IMR-90 (cell line): ENCODE data around the gene ZNF300. TPM values are rescaled to one million over a fixed set of nuclear protein-coding genes. Genes with fewer than 3 reads are reported as not detected.

Experiments used
- ATAC-seq: fragments of 200-7000 bp; cut with Tn5 transposase; 2 replicates; pipeline ENCODE4 v1.9.1; 2020; ENCODE audit warnings: low read depth, mild to moderate bottlenecking, moderate library complexity
- BruUV-seq: library from RNA; stranded (reverse); fragments of 400-500 nt; replicated peaks from 2 replicates; lab custom pipeline; 2021; lab: Mats Ljungman, UMichigan
- CTCF ChIA-PET: fragments of 300-600 bp; formaldehyde crosslinking; extraction: SDS; loops from one replicate; lab custom pipeline; 2021; ENCODE audit warnings: antibody characterized with exemption; lab: Yijun Ruan, JAX
- POLR2A ChIA-PET: fragments of 300-600 bp; sonication (Branson Sonifier 250); formaldehyde crosslinking; loops from one replicate; lab custom pipeline; 2022; ENCODE audit warnings: antibody characterized with exemption; ENCODE audit not compliant: unreplicated experiment; lab: Charles Lee
- DNase-seq: peaks from one replicate; pipeline ENCODE4 v3.0.0; 2013
- H2AFZ ChIP-seq: replicated peaks from 2 replicates; pipeline ENCODE3; 2013; ENCODE audit warnings: low read length, mild to moderate bottlenecking; ENCODE audit not compliant: poor library complexity
- H2AK5ac ChIP-seq: 2 replicates; pipeline ENCODE4 v1.6.1; 2013; ENCODE audit warnings: low read depth, low read length, inconsistent platforms
- H2AK9ac ChIP-seq: replicated peaks from 2 replicates; pipeline ENCODE3; 2013; ENCODE audit warnings: mild to moderate bottlenecking, low read depth, low read length, moderate library complexity; ENCODE audit not compliant: poor library complexity
- H2BK120ac ChIP-seq: 2 replicates; pipeline ENCODE4 v1.6.1; 2013; ENCODE audit warnings: low read depth, low read length, inconsistent platforms
- H2BK15ac ChIP-seq: 3 replicates; pipeline ENCODE4 v1.6.1; 2013; ENCODE audit warnings: low read depth, low read length, inconsistent platforms
- H2BK20ac ChIP-seq: 2 replicates; pipeline ENCODE4 v1.6.1; 2013; ENCODE audit warnings: low read depth, mild to moderate bottlenecking, inconsistent platforms, low read length, moderate library complexity
- H2BK5ac ChIP-seq: 2 replicates; pipeline ENCODE4 v1.6.1; 2013; ENCODE audit warnings: mild to moderate bottlenecking, low read depth, low read length, inconsistent platforms; ENCODE audit not compliant: poor library complexity, severe bottlenecking
- H3K14ac ChIP-seq: replicated peaks from 2 replicates; pipeline ENCODE4 v1.6.1; 2013; ENCODE audit warnings: low read depth, low read length, inconsistent platforms
- H3K18ac ChIP-seq: 2 replicates; pipeline ENCODE4 v1.6.1; 2013; ENCODE audit warnings: low read depth, low read length, control low read depth
- H3K23ac ChIP-seq: 2 replicates; pipeline ENCODE4 v1.6.1; 2013; ENCODE audit warnings: low read depth, low read length, inconsistent platforms
- H3K27ac ChIP-seq: 2 replicates; pipeline ENCODE4 v1.5.1; 2013; ENCODE audit warnings: mild to moderate bottlenecking, control low read depth, low read length; ENCODE audit not compliant: insufficient read depth
- H3K27me3 ChIP-seq: 2 replicates; pipeline ENCODE4 v1.6.1; 2013; ENCODE audit warnings: low read length; ENCODE audit not compliant: control insufficient read depth, insufficient read depth
- H3K36me3 ChIP-seq: 2 replicates; pipeline ENCODE4 v1.6.1; 2013; ENCODE audit warnings: low read length, mixed read lengths; ENCODE audit not compliant: control insufficient read depth, insufficient read depth
- H3K4ac ChIP-seq: 2 replicates; pipeline ENCODE4 v1.6.1; 2013; ENCODE audit warnings: low read depth, low read length, inconsistent platforms
- H3K4me1 ChIP-seq: 2 replicates; pipeline ENCODE4 v1.6.1; 2013; ENCODE audit warnings: low read length, mixed read lengths; ENCODE audit not compliant: control insufficient read depth, insufficient read depth
- H3K4me2 ChIP-seq: 2 replicates; pipeline ENCODE4 v1.6.1; 2013; ENCODE audit warnings: low read depth, mild to moderate bottlenecking, control low read depth, low read length, moderate library complexity
- H3K4me3 ChIP-seq: 2 replicates; pipeline ENCODE4 v1.5.1; 2013; ENCODE audit warnings: low read depth, mild to moderate bottlenecking, control low read depth, low read length, moderate library complexity; ENCODE audit not compliant: insufficient read depth
- H3K56ac ChIP-seq: 2 replicates; pipeline ENCODE4 v1.6.1; 2013; ENCODE audit warnings: low read length, inconsistent platforms; ENCODE audit not compliant: insufficient read depth; ENCODE audit errors: extremely low read depth
- H3K79me1 ChIP-seq, 2 experiments: 2 replicates each; pipeline ENCODE4 v1.6.1; 2013; ENCODE audit warnings: low read length in 2 of 2, inconsistent platforms in 1 of 2, low read depth in 1 of 2
- H3K9ac ChIP-seq: 2 replicates; pipeline ENCODE4 v1.6.1; 2013; ENCODE audit warnings: low read depth, low read length, control low read depth
- H3K9me1 ChIP-seq: 2 replicates; pipeline ENCODE4 v1.6.1; 2013; ENCODE audit warnings: low read length, inconsistent platforms; ENCODE audit not compliant: insufficient read depth
- H3K9me3 ChIP-seq: 2 replicates; pipeline ENCODE4 v1.6.1; 2013; ENCODE audit warnings: low read length; ENCODE audit not compliant: control insufficient read depth, insufficient read depth
- H4K20me1 ChIP-seq: 2 replicates; pipeline ENCODE4 v1.6.1; 2013; ENCODE audit warnings: low read length, inconsistent platforms; ENCODE audit not compliant: insufficient read depth
- H4K5ac ChIP-seq: 2 replicates; pipeline ENCODE4 v1.6.1; 2013; ENCODE audit warnings: mild to moderate bottlenecking, low read depth, low read length, control low read depth
- H4K8ac ChIP-seq, 2 experiments: 2 replicates each; pipeline ENCODE4 v1.6.1; 2013; ENCODE audit warnings: low read depth in 2 of 2, low read length in 2 of 2, control low read depth in 1 of 2, inconsistent platforms in 1 of 2
- H4K91ac ChIP-seq: 2 replicates; pipeline ENCODE4 v1.6.1; 2013; ENCODE audit warnings: low read depth, low read length, inconsistent platforms; ENCODE audit not compliant: insufficient read depth
- BHLHE40 ChIP-seq: fragments of 150-350 bp; IDR thresholded peaks from 2 replicates; pipeline ENCODE4 v1.6.1; 2016; ENCODE audit warnings: mild to moderate bottlenecking, low read depth, low read length
- CEBPB ChIP-seq: IDR thresholded peaks from 2 replicates; pipeline ENCODE4 v1.6.1; 2012; ENCODE audit warnings: low read depth, low read length, improper control_type of control experiment
- CHD1 ChIP-seq: IDR thresholded peaks from 2 replicates; pipeline ENCODE4 v1.6.1; 2012; ENCODE audit warnings: low read depth, low read length, improper control_type of control experiment
- CTCF ChIP-seq: conservative IDR thresholded peaks from 2 replicates; pipeline ENCODE4 v1.5.1; 2012; ENCODE audit warnings: mild to moderate bottlenecking, low read depth, low read length, improper control_type of control experiment
- ELK1 ChIP-seq: fragments of 150-350 bp; IDR thresholded peaks from 2 replicates; pipeline ENCODE4 v1.6.1; 2016; ENCODE audit warnings: low read depth, mild to moderate bottlenecking, low read length, moderate library complexity, borderline replicate concordance
- FOS ChIP-seq: fragments of 150-350 bp; IDR thresholded peaks from 2 replicates; pipeline ENCODE4 v1.6.1; 2016; ENCODE audit warnings: low read depth, low read length
- MAFK ChIP-seq: IDR thresholded peaks from 2 replicates; pipeline ENCODE4 v1.6.1; 2012; ENCODE audit warnings: low read depth, low read length, improper control_type of control experiment
- MAZ ChIP-seq: IDR thresholded peaks from 2 replicates; pipeline ENCODE4 v1.6.1; 2012; ENCODE audit warnings: low read depth, mild to moderate bottlenecking, low read length, improper control_type of control experiment, moderate library complexity, borderline replicate concordance
- MXI1 ChIP-seq: IDR thresholded peaks from 2 replicates; pipeline ENCODE4 v1.6.1; 2012; ENCODE audit warnings: low read depth, mild to moderate bottlenecking, low read length, moderate library complexity, borderline replicate concordance
- NFE2L2 ChIP-seq: fragments of 150-350 bp; IDR thresholded peaks from 2 replicates; pipeline ENCODE4 v1.6.1; 2016; ENCODE audit warnings: low read depth, mild to moderate bottlenecking, low read length
- POLR2A ChIP-seq: IDR thresholded peaks from 2 replicates; pipeline ENCODE4 v1.6.1; 2012; ENCODE audit warnings: mild to moderate bottlenecking, low read depth, low read length
- RAD21 ChIP-seq: IDR thresholded peaks from 2 replicates; pipeline ENCODE4 v1.6.1; 2012; ENCODE audit warnings: low read length, improper control_type of control experiment
- RCOR1 ChIP-seq: IDR thresholded peaks from 2 replicates; pipeline ENCODE4 v1.6.1; 2012; ENCODE audit warnings: mild to moderate bottlenecking, low read length, improper control_type of control experiment; ENCODE audit not compliant: insufficient replicate concordance
- RFX5 ChIP-seq: IDR thresholded peaks from 2 replicates; pipeline ENCODE4 v1.8.0; 2012; ENCODE audit warnings: low read depth, mild to moderate bottlenecking, low read length, moderate library complexity
- SMC3 ChIP-seq: fragments of 150-350 bp; IDR thresholded peaks from 2 replicates; pipeline ENCODE4 v1.6.1; 2016; ENCODE audit warnings: low read depth, mild to moderate bottlenecking, antibody characterized with exemption, low read length, moderate library complexity
- USF2 ChIP-seq: fragments of 150-350 bp; IDR thresholded peaks from 2 replicates; pipeline ENCODE4 v1.6.1; 2017; ENCODE audit warnings: mild to moderate bottlenecking, antibody characterized with exemption, low read length, low read depth
- WGBS, 2 experiments: methylation state at CpG; one replicate each; pipeline versions ENCODE4 v1.1.5 to v1.1.7; 2013; ENCODE audit warnings: missing lambda C conversion rate in 2 of 2; ENCODE audit not compliant: insufficient read length in 1 of 2; ENCODE audit errors: extremely low coverage in 2 of 2; 5-methylcytosine and 5-hydroxymethylcytosine counted together
- dilution Hi-C: fragments of 300-500 bp; cut with HindIII; formaldehyde crosslinking; loops from one replicate; pipeline ENCODE4 v1.14.3; 2018; ENCODE audit warnings: low sequenced_read_pairs; ENCODE audit not compliant: unreplicated experiment
- in situ Hi-C: fragments of 300-500 bp; cut with MboI; formaldehyde crosslinking; loops from 3 replicates; pipeline ENCODE4 v1.14.3; 2019; ENCODE audit warnings: low sequenced_read_pairs, inconsistent platforms, mixed read lengths
- intact Hi-C: fragments of 100-400 bp; cut with micrococcal nuclease; formaldehyde crosslinking; loops from 2 replicates; pipeline ENCODE4 v1.10.0; 2022
- polyA plus RNA-seq, 3 experiments: library from polyadenylated mRNA; depleted of rRNA; stranded (reverse); fragments of >200 nt; gene quantifications; 2 replicates each; pipeline ENCODE4 v1.2.3, GENCODE V29; 2012; ENCODE audit warnings: low replicate concordance in 1 of 3
- total RNA-seq: library from RNA; depleted of rRNA; stranded (reverse); fragments of >200 nt; gene quantifications from 2 replicates; pipeline ENCODE4 v1.2.3, GENCODE V29; 2012

ZNF300 gene
- total and polyA plus RNA-seq, 2 of the 4 experiments (the other 2 are of a cell fraction): 5.2 to 6.1 TPM

- Histone ChIP-seq H2AFZ (no peak overlapping the region), H3K9me3 (peaks cover 14% of the 10 kb centered on the region), H2BK120ac (no peak overlapping the region), H3K23ac (no peak overlapping the region), H2AK9ac (no peak overlapping the region), H3K4me1 (no peaks in the 10 kb centered on the region), H3K4me2 (no peak overlapping the region), H3K9me1 (no peaks in the 10 kb centered on the region), H3K79me1 (no peaks in the 10 kb centered on the region), H2AK5ac (no peak overlapping the region), H2BK5ac (no peak overlapping the region), H3K4ac (no peak overlapping the region), H3K9ac (no peak overlapping the region), H3K27ac (no peak overlapping the region), H3K27me3 (no peaks in the 10 kb centered on the region), H2BK20ac (no peak overlapping the region), H3K56ac (no peak overlapping the region), H3K36me3 (no peaks in the 10 kb centered on the region), H4K91ac (no peak overlapping the region), H3K4me3 (no peak overlapping the region), H2BK15ac (no peak overlapping the region), H4K20me1 (no peaks in the 10 kb centered on the region), H3K14ac (no peak overlapping the region), H3K18ac (no peak overlapping the region), H4K5ac (no peak overlapping the region), H4K8ac (no peak overlapping the region)
- no peak for ATAC-seq
- intact Hi-C loops (no loop called here), in situ Hi-C loops (no loop called here), dilution Hi-C loops (no loop called here)
- DNase-seq: no peak
- no CpG with 5 or more reads among the region's 2 CpGs for WGBS, 2 experiments
- TF ChIP-seq ELK1 (no peak), CTCF (no peak), USF2 (no peak), FOS (no peak), RFX5 (no peak), BHLHE40 (no peak), CHD1 (no peak), RAD21 (no peak), CEBPB (no peak), SMC3 (no peak), NFE2L2 (no peak), MAZ (no peak), POLR2A (no peak), MAFK (no peak), MXI1 (no peak), RCOR1 (no peak)
- ChIA-PET CTCF (no interaction called here), POLR2A (no interaction called here)
- BruUV-seq: no TSS peak
These were observed 7.6 kb upstream of the ZNF300 start for GRCh38 chr5:150912312-150912814.
